Stimulated activated CD8-positive, alpha-beta memory T cell treated with anti-CD3 and anti-CD28 coated beads, Interleukin-2, amount 100 ng/mL, for 48 hours (primary cell): ENCODE results near the gene FAIM2.

Experiments
- DNase-seq, 2 donors: peaks; one replicate each; pipeline ENCODE4 v3.0.0-alpha.2; 2020; ENCODE audit warnings: low read depth in 2 of 2

The FAIM2 gene

DNA sequence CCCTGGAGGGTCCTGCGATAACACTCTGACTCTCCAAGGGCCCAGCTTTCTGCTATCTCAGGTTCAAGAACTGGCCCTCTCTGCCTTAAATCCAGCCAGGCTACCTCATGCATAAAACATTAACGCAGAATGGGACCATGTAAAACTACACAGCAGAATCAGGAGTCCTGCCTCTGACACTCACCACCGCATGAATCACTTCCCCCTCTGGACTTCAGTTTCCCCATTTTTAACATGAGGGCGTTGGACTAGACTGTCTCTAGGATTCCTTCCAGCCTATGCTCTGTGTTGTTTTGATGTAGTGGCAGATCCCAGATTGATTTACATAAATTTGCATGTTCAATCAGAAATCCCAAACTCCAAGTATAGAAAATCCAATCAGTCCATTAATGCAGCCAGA lies 78.8 kb downstream of the FAIM2 start:
- no peak for DNase-seq

DNA sequence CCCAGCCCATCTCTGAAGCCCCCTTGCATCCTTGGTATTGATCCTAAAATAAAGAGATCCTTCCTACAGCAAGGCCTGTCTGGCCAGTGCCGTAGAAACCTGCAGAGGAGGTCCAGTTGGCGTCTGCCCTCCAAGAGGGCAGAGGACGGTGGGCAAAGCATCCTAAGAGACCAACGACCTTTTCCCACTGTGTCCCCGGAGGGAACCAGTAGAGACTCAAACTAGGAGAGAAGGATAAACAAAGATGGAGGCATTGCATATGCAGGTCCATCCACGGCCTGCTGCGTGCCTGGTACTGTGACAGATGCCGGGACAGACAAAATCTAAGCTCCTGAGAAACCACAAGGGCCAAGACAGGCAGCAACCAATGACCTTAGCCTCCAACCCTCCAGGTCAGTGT lies 79.3 kb downstream of the FAIM2 start:
- no peak for DNase-seq

DNA sequence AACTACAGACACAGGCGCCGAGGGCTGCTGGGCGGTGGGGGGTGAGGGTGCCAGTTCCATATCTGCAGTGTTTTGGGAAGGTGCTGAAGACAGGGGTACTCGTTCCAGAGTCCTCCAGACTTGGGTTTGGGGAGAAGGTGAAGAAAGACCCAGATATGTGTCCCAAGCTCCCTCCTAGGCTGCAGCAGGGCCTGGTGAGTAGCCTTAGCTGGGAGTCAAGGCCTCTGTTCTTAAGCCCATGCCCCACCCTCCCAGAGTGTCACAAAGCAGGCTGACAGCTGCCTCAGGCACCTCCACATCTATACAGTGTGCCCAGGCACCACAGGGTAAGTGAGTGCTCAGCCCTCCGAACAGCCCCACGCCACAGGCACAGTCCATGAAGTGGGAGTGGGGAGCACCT lies 79.7 kb downstream of the FAIM2 start:
- DNase-seq, result no peak

DNA sequence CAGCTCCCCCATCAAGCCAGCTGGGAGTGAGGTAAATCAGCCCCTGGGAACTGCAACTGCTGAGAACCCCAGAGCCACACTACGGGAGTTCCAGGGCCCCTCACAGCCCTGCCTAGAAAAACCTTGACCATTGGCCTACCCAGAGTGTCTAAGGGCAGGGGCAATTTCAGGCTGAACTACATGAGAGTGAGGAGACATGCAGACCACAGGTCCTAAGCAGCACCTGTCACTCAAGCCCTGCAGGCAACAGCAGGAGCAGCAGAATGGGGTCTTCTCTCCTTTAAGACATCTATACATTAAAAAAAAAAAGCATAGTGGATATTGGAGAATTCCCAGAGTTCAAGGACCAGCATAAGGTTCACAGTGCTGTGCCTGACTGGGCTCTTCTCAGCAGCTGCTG lies 80.3 kb downstream of the FAIM2 start:
- no peak for DNase-seq

DNA sequence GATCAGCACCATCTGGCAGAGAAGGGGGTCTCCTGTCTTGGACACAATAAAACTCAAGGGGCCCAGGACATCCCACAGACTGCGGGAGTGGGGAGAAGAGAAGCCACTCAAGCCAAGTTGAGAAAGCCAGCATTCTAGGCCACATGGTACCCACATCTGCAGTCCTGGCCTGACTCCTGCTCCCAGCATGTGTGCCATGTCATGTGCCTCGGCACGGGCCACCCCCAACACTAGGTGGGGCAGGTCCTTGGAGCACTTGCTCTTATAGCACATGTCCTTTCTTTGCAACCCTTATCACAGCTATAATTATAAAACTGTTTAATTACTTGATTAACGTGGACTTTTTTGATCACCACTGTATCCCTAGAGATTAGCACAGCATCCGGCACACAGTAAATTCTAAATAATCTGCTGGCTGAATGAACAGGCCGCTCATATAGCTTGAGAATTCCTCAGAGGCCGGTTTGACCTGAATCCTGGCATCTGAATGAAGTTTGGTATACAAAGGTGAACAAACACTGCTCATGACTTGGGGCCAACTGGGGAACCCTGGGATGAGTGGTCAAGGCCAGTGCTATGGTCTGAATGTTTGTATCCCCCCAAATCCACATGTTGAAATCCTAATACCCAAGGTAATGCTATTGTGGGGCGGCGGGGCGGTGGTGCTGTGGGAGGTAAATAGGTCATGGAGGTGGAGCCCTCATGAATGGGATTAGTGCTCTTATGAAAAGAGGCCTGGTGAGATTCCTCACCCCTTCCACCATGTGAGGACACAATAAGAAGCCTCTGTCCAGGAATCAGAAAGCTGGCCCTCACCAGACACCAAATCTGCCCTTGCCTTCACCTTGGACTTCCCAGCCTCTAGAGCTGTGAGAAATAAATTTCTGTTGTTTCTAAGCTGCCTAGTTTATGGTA lies 82.1 kb downstream of the FAIM2 start:
- no peak for DNase-seq

GRCh38 chr12:49819786-49820185 lies 83.9 kb downstream of the FAIM2 start:
- no peak for DNase-seq

- no peak for DNase-seq
Measured at GRCh38 chr12:49818241-49818895, 85.3 kb downstream of the FAIM2 start.
